Sigmoid colon (tissue), 7 donors: ENCODE results near the gene MBNL1. TPM values are rescaled to one million over a fixed set of nuclear protein-coding genes. Genes with fewer than 3 reads are reported as not detected.

Source experiments
- DNase-seq: peaks from one replicate; pipeline ENCODE4 v3.0.0-alpha.2; 2019
- H3K27ac ChIP-seq, 4 donors: fragments of 200-600 bp; sonication (generic); one replicate each; pipeline ENCODE4 v1.5.1; 2016 to 2019; ENCODE audit warnings: mild to moderate bottlenecking in 1 of 4
- H3K27me3 ChIP-seq, 3 donors: fragments of 200-600 bp; sonication (generic); one replicate each; pipeline ENCODE4 v1.5.1; 2019; ENCODE audit warnings: mild to moderate bottlenecking in 1 of 3
- H3K36me3 ChIP-seq, 4 donors: fragments of 200-600 bp; sonication (generic); one replicate each; pipeline ENCODE4 v1.5.1; 2016 to 2019
- H3K4me1 ChIP-seq, 4 donors: fragments of 200-600 bp; sonication (generic); one replicate each; pipeline ENCODE4 v1.5.1; 2017 to 2019
- H3K4me3 ChIP-seq, 4 donors: fragments of 200-600 bp; sonication (generic); one replicate each; pipeline ENCODE4 v1.5.1; 2017 to 2019; ENCODE audit warnings: mild to moderate bottlenecking in 2 of 4, moderate library complexity in 1 of 4
- H3K9me3 ChIP-seq, 4 donors: fragments of 200-600 bp in 3 of 4; sonication (generic) in 3 of 4; one replicate each; pipeline versions ENCODE4 v1.5.1 to v1.6.1; 2013 to 2019
- EP300 ChIP-seq, 4 donors: sonication (generic); formaldehyde crosslinking; IDR thresholded peaks; one replicate each; pipeline ENCODE4 v1.6.1; 2017; ENCODE audit warnings: antibody characterized with exemption in 4 of 4
- POLR2A ChIP-seq, 2 donors: fragments of 450-650 bp; IDR thresholded peaks; one replicate each; pipeline ENCODE4 v1.6.1; 2016; ENCODE audit warnings: antibody characterized with exemption in 2 of 2, mild to moderate bottlenecking in 2 of 2, moderate library complexity in 2 of 2
- POLR2AphosphoS5 ChIP-seq, 4 donors: sonication (generic); formaldehyde crosslinking; IDR thresholded peaks; one replicate each; pipeline ENCODE4 v1.6.1; 2017; ENCODE audit warnings: antibody characterized with exemption in 4 of 4
- WGBS, 2 donors: extraction: QIAGEN DNeasy Blood & Tissue Kit; methylation state at CpG; one replicate each; pipeline ENCODE4 v1.1.7; 2013; 5-methylcytosine and 5-hydroxymethylcytosine counted together
- intact Hi-C: fragments of 100-400 bp; cut with DNase I; formaldehyde crosslinking; loops from one replicate; pipeline ENCODE4 v1.15.1; 2023
- polyA plus RNA-seq, 3 donors: library from polyadenylated mRNA; stranded (reverse); fragments of 200-250 nt; gene quantifications; one replicate each; pipeline ENCODE4 v1.2.3, GENCODE V29; 2013
- total RNA-seq, 4 donors: library from RNA; depleted of rRNA; stranded (reverse); fragments of >200 nt; gene quantifications; one replicate each; pipeline ENCODE4 v1.1.0, GENCODE V29; 2016
- TF ChIP-seq, protein P1 (sequence below), 4 experiments: fragments of 450-650 bp in 3 of 4; fragments of 200-600 bp in 1 of 4; IDR thresholded peaks; one replicate each; pipeline ENCODE4 v1.5.1; 2016 to 2019; ENCODE audit warnings: antibody characterized with exemption in 4 of 4, mild to moderate bottlenecking in 3 of 4, moderate library complexity in 2 of 4
- donor health status: healthy with polysubstance abuse.
- donor health status: Bipolar disorder and iron deficiency.
- donor health status: healthy.

Gene MBNL1
- total and polyA plus RNA-seq, 7 donors = 60.5 to 898 (median 602) TPM

DNA sequence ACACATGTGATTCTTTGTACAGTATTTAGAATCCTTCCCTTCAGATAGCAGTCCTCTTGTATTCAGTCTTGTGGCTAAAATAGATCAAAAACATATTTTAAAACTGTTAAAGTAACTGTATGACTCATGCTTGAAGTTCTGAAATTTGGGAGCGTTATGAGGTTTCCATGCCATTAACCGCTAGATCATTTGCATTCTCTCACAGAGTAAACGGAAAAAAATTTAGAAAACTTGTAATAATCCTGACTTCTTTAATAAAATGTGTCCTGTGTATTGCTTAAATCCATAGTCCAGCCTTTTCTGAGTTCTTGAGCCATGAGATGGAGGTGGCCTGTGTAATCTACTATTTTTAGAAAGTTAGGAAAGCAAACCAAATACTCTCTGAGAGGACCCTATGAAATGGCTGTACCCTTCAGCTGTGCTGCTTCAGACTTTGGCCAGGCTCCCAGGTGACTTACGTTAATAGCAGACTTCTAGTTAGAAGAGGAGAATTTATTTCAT is 33.8 kb downstream of the MBNL1 start:
- intact Hi-C loops = no loop called here
- H3K4me1 ChIP-seq = peaks cover 0 to 98% (median 76%) of the 10 kb centered on the region in 4 donors
- DNase-seq = peak; percentile 85
- H3K27me3 ChIP-seq = no peaks in the 10 kb centered on the region
- peak overlapping the region; percentile 82 to 90 (median 84) for H3K27ac ChIP-seq
- peak overlapping the region; percentile 28 to 49 (median 43) for H3K4me3 ChIP-seq
- 46 to 70% methylated on average over 4 of the region's 4 CpGs for WGBS, 2 donors
- H3K36me3 ChIP-seq = peaks cover 0 to 7% (median 0%) of the 10 kb centered on the region in 4 donors
- TF ChIP-seq POLR2A (IDR thresholded peaks at IDR 0.05) (no peak), POLR2AphosphoS5 (IDR thresholded peaks at IDR 0.05) (peak in 3 of 4 donors; percentile 3 to 26 (median 24)), EP300 (IDR thresholded peaks at IDR 0.05) (no peak)
- TF ChIP-seq, protein P1, sequence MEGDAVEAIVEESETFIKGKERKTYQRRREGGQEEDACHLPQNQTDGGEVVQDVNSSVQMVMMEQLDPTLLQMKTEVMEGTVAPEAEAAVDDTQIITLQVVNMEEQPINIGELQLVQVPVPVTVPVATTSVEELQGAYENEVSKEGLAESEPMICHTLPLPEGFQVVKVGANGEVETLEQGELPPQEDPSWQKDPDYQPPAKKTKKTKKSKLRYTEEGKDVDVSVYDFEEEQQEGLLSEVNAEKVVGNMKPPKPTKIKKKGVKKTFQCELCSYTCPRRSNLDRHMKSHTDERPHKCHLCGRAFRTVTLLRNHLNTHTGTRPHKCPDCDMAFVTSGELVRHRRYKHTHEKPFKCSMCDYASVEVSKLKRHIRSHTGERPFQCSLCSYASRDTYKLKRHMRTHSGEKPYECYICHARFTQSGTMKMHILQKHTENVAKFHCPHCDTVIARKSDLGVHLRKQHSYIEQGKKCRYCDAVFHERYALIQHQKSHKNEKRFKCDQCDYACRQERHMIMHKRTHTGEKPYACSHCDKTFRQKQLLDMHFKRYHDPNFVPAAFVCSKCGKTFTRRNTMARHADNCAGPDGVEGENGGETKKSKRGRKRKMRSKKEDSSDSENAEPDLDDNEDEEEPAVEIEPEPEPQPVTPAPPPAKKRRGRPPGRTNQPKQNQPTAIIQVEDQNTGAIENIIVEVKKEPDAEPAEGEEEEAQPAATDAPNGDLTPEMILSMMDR (IDR thresholded peaks at IDR 0.05) = no peak
- H3K9me3 ChIP-seq = no peaks in the 10 kb centered on the region

DNA sequence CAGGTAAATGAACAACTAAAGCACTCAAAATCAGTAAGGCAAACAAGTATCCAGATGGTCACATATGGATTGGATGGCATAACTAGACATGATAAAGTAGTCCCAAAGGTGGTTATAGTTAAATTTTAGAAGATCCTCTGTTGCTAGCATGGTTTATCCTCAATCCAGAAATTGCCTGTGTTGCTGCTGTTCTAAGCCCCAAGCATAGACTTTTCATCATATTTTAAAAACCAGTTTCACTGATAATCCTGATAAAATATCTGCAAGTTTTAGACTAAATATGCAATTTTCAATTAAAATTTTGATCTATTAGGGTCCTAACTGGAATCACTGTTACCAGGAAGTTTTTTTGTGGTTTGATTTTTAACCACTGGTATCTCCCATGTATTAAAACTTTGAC is 35.4 kb downstream of the MBNL1 start:
- intact Hi-C loops = no loop called here
- no peak for TF ChIP-seq POLR2AphosphoS5 (IDR thresholded peaks at IDR 0.05)
- no peak for TF ChIP-seq POLR2A (IDR thresholded peaks at IDR 0.05)
- TF ChIP-seq EP300 (IDR thresholded peaks at IDR 0.05) = no peak
- TF ChIP-seq, protein P1 (IDR thresholded peaks at IDR 0.05) = no peak
- Histone ChIP-seq H3K27me3 (no peaks in the 10 kb centered on the region), H3K9me3 (no peaks in the 10 kb centered on the region), H3K36me3 (peaks cover 0 to 7% (median 0%) of the 10 kb centered on the region in 4 donors), H3K27ac (peak overlapping the region; percentile 82 to 90 (median 84)), H3K4me1 (peaks cover 0 to 98% (median 79%) of the 10 kb centered on the region in 4 donors), H3K4me3 (peak overlapping the region in 2 of 4 donors; percentile 5 to 10)
- no peak for DNase-seq

DNA sequence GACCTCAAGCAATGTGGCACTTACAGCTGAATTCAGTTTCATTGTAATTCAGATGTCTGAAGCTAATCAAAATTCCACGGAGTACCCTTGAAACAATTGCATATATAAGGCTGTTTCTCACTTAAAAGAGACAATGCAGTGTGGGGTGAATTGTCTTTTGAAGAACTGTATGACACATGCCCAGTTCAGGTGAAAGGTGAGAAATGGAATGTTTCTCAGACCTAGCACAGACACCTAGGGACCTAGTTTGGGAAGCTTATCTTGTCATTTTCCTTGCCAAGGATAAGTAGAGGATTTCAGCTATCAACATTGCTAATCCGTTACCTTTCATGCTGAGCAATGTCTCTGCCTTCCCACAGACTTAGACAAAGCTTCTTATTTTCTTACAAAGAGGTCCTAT is 36.3 kb downstream of the MBNL1 start:
- TF ChIP-seq POLR2AphosphoS5 (IDR thresholded peaks at IDR 0.05) (no peak), POLR2A (IDR thresholded peaks at IDR 0.05) (no peak), EP300 (IDR thresholded peaks at IDR 0.05) (no peak)
- TF ChIP-seq, protein P1 (IDR thresholded peaks at IDR 0.05) = no peak
- DNase-seq = no peak
- H3K4me1 ChIP-seq = peaks cover 0 to 98% (median 81%) of the 10 kb centered on the region in 4 donors
- WGBS, 2 donors = 73 to 77% methylated on average over 2 of the region's 2 CpGs
- intact Hi-C loops = loop anchor here (5.0 kb wide), 1 partner anchor 77 kb away; no protein-coding TSS in a partner anchor
- no peaks in the 10 kb centered on the region for H3K9me3 ChIP-seq
- no peaks in the 10 kb centered on the region for H3K36me3 ChIP-seq
- peak overlapping the region; percentile 82 to 90 (median 84) for H3K27ac ChIP-seq
- no peaks in the 10 kb centered on the region for H3K27me3 ChIP-seq
- H3K4me3 ChIP-seq = no peak overlapping the region

DNA sequence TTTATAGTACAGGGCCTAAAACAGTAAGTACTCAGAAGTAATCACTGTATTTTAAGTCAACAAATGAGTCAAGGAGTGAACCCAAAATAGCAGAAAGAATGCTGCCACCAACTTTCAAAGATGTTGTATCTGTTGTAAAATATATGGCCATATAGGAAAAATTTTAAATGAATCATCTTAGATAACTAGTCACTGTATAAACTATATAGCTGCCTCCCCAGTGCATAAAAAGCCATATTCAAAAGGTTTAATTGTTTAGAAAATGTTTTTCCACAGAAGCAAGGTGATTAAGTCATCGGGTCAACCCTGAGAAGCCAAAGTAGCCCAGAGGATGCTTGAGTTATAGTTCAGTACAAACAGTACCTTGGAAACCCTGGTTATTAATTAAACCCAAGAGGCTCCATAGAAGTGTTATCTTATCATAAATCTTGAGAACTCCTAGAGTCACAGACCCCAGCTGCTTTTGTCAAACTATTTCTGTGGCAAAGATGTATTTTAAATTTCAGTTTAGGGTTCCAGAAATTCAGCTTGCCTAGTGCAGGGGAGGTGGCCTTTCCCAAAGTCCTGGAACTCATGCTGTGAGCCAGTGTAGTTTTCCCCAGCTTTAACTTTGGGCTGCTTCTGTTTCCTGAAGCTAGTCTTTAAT is 39.2 kb downstream of the MBNL1 start:
- DNase-seq = no peak
- WGBS, 2 donors = 4 to 50% methylated on average over 1 of the region's 1 CpG
- Histone ChIP-seq H3K4me3 (no peak overlapping the region), H3K27me3 (no peaks in the 10 kb centered on the region), H3K36me3 (no peaks in the 10 kb centered on the region), H3K27ac (peak overlapping the region; percentile 82 to 90 (median 84)), H3K9me3 (no peaks in the 10 kb centered on the region), H3K4me1 (peaks cover 0 to 89% (median 79%) of the 10 kb centered on the region in 4 donors)
- intact Hi-C loops = loop anchor here (5.0 kb wide), 1 partner anchor 74 kb away; no protein-coding TSS in a partner anchor
- TF ChIP-seq, protein P1 (IDR thresholded peaks at IDR 0.05) = no peak
- peak in 1 of 4 donors; percentile 43 for TF ChIP-seq EP300 (IDR thresholded peaks at IDR 0.05)
- peak in 3 of 4 donors; percentile 13 to 51 (median 50) for TF ChIP-seq POLR2AphosphoS5 (IDR thresholded peaks at IDR 0.05)
